ENCODE results near the gene DDX23. TPM values are rescaled to one million over a fixed set of nuclear protein-coding genes. Genes with fewer than 3 reads are reported as not detected.

The DDX23 gene
- total RNA-seq, 4 donors from 2014 or later, result 68.0 to 143 (median 104) TPM

DNA sequence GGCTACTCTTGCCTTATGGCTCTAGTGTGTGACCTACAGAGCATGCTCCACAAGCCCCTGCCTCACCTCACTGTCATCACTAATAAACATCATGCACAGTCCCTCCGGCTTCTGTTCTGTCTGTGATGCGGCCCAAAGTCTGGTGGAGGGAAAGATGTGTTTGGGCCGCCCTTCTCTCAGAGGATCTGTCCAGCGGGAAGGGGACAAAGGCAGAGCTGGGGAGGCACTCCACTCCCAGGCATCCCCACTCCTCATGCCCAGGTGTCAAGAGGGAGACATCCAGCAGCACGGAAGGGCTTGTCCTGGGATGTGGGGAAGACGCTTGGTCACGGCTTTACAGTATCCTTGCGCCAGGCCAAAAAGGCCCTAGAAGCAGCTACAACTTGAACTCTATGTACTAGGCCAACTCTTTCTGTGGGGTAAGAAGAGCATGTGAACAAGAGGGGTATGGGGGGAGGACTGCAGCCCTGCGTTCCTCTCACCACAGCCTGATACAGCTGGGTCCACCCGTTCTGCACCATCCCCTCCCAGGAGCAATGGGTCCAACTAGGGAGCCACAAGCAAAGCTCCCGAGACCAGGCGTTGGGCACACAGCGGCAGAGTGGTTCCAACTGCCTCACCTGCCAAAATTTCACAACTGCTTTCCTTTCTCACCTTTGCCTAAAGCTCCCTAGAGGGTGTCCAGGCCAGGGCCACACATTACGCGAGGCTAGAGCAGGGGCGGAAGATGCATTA is 23.0 kb downstream of the DDX23 start:
- Histone ChIP-seq H3K36me3 (peaks cover 0 to 66% (median 7%) of the 10 kb centered on the region in 3 donors), H3K4me1 (no peaks in the 10 kb centered on the region), H3K27ac (no peak overlapping the region), H3K9me3 (no peaks in the 10 kb centered on the region), H3K4me3 (no peak overlapping the region), H3K27me3 (no peaks in the 10 kb centered on the region)
- TF ChIP-seq CTCF (IDR thresholded peaks at IDR 0.05), result no peak
- TF ChIP-seq POLR2A (IDR thresholded peaks at IDR 0.05), result no peak
- DNase-seq, result no peak

DNA sequence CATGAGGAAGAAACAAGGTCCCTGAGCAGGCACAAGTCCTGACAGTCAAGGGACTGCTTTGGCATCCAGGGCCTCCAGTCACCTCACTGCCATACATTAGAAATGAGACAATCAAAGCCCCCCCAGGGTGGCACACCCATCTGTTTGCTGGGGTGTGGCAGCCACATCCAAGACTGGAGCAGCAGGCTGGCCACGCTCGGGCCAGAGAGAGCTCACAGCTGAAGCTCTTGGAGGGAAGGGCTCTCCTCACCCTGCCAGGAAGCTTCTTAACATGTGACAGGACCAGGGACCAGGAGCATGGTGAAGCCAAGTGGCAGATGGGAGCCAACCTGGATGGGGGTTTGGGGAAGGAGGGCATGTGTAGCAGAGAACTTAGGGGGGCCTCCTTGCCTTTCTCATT is 23.7 kb downstream of the DDX23 start:
- H3K9me3 ChIP-seq, result no peaks in the 10 kb centered on the region
- H3K27me3 ChIP-seq, result no peaks in the 10 kb centered on the region
- no peaks in the 10 kb centered on the region for H3K4me1 ChIP-seq
- no peak for DNase-seq
- H3K4me3 ChIP-seq, result no peak overlapping the region
- no peak overlapping the region for H3K27ac ChIP-seq
- peaks cover 0 to 59% (median 4%) of the 10 kb centered on the region in 3 donors for H3K36me3 ChIP-seq
- TF ChIP-seq CTCF (IDR thresholded peaks at IDR 0.05) (no peak), POLR2A (IDR thresholded peaks at IDR 0.05) (no peak)

DNA sequence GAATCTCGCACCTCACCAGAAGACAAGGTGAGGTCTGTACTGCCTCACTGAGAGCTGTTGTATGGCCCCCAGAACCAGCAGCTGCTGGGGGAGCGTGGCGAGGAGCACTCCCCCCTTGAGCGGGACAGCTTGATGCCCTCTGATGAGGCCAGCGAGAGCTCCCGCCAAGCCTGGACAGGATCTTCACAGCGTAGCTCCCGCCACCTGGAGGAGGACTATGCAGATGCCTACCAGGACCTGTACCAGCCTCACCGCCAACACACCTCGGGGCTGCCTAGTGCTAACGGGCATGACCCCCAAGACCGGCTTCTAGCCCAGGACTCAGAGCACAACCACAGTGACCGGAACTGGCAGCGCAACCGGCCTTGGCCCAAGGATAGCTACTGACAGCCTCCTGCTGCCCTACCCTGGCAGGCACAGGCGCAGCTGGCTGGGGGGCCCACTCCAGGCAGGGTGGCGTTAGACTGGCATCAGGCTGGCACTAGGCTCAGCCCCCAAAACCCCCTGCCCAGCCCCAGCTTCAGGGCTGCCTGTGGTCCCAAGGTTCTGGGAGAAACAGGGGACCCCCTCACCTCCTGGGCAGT is 24.4 kb downstream of the DDX23 start:
- TF ChIP-seq CTCF (IDR thresholded peaks at IDR 0.05) (no peak), POLR2A (IDR thresholded peaks at IDR 0.05) (no peak)
- Histone ChIP-seq H3K36me3 (peaks cover 0 to 52% (median 0%) of the 10 kb centered on the region in 3 donors), H3K27me3 (no peaks in the 10 kb centered on the region), H3K4me1 (no peaks in the 10 kb centered on the region), H3K27ac (no peak overlapping the region), H3K9me3 (no peaks in the 10 kb centered on the region), H3K4me3 (no peak overlapping the region)
- no peak for DNase-seq

- no peak for TF ChIP-seq CTCF (IDR thresholded peaks at IDR 0.05)
- TF ChIP-seq POLR2A (IDR thresholded peaks at IDR 0.05), result no peak
- Histone ChIP-seq H3K36me3 (peaks cover 0 to 46% (median 0%) of the 10 kb centered on the region in 3 donors), H3K27me3 (no peaks in the 10 kb centered on the region), H3K27ac (no peak overlapping the region), H3K4me3 (no peak overlapping the region), H3K9me3 (no peaks in the 10 kb centered on the region), H3K4me1 (no peaks in the 10 kb centered on the region)
- no peak for DNase-seq
These were observed 24.9 kb downstream of the DDX23 start for GRCh38 chr12:48827026-48827425.

DNA sequence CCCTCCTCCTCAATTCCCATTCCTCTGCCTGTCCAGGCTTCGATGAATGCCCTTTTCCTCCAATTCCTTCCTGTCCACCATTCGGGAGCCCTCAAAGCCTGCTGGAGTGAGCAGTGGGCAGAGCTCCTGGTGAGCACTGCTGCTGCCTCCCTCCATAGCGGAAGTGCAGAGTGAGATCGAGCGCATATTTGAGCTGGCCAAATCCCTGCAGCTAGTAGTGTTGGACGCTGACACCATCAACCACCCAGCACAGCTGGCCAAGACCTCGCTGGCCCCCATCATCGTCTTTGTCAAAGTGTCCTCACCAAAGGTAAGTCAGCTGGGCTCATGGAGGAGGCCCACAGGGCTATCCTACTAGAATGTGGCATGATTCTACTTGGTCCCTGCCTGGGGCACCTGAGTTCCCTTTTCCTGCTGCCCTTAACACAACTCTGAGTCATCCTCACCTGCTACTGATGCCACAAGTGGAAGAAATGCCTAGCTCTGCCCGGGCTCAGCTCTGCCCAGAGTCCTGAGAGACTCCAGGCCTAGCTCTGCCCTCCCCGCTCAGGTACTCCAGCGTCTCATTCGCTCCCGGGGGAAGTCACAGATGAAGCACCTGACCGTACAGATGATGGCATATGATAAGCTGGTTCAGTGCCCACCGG is 25.6 kb downstream of the DDX23 start:
- Histone ChIP-seq H3K4me1 (no peaks in the 10 kb centered on the region), H3K4me3 (no peak overlapping the region), H3K27me3 (no peaks in the 10 kb centered on the region), H3K27ac (no peak overlapping the region), H3K36me3 (peaks cover 0 to 39% (median 0%) of the 10 kb centered on the region in 3 donors), H3K9me3 (no peaks in the 10 kb centered on the region)
- no peak for DNase-seq
- no peak for TF ChIP-seq CTCF (IDR thresholded peaks at IDR 0.05)
- no peak for TF ChIP-seq POLR2A (IDR thresholded peaks at IDR 0.05)

Data from Peyer's patch (tissue), 4 donors.